HG02763 (cell line): Measurements from ENCODE around the gene TIMM10.
A peak's percentile ranks its signal among the peaks of the same experiment; 100 is the strongest.
"Not testable (repeated sequence)": the region's sequence is repeated elsewhere in the genome, so short reads cannot be mapped to it uniquely, and the experiment has no call there.

Source experiments
- ATAC-seq: cut with Tn5 transposase; IDR thresholded peaks from one replicate; pipeline ENCODE4 v1.9.1; 2021; ENCODE audit warnings: mild to moderate bottlenecking, moderate library complexity; ENCODE audit not compliant: unreplicated experiment

TIMM10 gene

DNA sequence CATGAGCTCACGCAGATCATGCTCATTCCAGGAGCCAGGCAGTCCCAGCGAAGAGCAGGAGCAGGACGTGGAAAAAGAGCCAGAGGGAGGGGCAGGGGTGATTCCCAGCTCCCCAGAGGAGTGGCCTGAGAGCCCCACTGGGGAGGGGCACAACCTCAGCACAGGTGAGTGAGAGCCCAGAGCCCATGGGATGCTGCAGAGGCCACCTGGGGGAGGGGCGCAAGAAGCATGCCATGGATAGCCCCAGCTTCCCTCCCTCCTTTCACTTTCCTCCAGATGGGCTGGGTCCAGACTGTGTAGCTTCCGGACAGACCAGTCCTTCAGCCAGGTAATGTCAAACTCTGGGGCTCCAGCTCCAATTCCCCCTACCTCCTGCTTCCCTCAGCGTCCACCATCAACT is 13.0 kb upstream of the TIMM10 start:
- no peak for ATAC-seq

DNA sequence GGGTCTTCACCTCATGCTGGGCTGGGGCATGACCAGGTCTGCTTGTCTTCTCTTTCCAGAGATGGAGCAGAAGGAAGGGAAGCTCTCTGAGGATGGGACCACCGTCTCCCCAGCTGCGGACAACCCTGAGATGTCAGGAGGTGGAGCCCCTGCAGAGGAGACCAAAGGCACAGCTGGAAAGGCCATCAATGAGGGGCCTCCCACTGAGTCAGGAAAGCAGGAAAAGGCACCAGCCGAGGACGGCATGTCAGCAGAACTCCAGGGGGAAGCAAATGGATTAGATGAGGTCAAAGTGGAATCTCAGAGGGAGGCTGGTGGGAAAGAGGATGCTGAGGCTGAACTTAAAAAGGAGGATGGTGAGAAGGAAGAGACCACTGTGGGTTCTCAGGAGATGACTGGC is 12.0 kb upstream of the TIMM10 start:
- no peak for ATAC-seq

GRCh38 chr11:57541169-57541568 is 10.6 kb upstream of the TIMM10 start:
- no peak for ATAC-seq

- no peak for ATAC-seq
Measured at GRCh38 chr11:57539342-57539741, 8.8 kb upstream of the TIMM10 start.

DNA sequence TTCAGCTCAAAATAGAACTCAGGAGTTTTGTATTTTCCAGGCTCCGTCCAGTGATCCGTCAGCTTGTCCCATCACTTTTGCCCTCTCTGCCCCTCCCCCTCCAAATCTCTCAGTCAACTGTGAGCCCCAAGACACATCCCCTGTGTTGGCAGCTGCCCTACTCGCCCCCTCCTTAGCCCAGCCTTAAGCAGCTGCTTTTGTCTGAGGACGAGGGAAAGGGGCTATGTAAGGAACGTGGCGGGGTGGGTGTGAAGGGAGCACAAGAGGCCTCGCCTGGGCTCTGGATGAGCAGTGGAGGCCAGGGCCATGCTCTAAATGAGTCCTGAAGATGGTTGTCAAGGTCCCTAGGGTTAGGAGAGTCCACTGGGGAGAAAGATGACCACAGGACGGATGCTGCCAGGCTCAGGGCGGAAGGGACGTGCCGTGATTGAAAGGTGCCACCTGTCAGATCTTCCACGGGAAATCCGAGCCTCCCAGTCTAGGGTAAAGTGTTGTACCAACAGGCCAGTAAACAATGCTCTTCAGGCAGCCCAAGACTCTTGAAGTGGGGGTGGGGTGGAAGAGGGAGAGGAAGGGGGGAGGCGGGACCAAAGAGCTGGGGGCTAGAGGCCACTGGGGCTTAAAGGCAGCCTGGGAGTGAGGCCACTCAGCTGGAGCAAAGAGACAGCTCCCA is 6.5 kb upstream of the TIMM10 start, which contains the start of gene SMTNL1:
SMTNL1 (plus strand) TSS at position 649 of the 673 bp plus-strand sequence. CDS start 5,048 bp downstream, outside the sequence.
- no peak for ATAC-seq

GRCh38 chr11:57534449-57534848 is 3.9 kb upstream of the TIMM10 start:
- ATAC-seq = not testable (repeated sequence)

DNA sequence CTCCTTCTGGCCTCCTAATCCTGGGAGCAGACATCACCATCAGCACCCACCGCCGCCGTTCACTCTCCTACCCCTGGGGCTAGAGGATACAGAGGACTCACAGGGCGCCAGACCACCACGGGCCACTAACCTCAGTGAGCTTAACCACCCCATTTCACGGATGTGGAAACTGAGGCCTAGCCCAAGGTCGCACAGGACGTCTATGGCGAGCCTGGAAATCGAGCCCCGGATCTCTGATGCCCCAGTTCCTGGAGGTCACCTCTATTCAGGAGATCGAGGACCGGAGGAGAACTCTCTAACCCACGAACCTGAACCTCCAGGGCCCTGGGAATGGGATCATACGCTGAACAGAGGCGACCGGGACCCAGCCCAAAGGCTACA is 349 bp downstream of the TIMM10 start:
- ATAC-seq = no peak

- no peak for ATAC-seq
Measured at GRCh38 chr11:57529012-57529411, 1.5 kb downstream of the TIMM10 start.

GRCh38 chr11:57527056-57527631 is 3.4 kb downstream of the TIMM10 start:
- ATAC-seq = no peak

GRCh38 chr11:57523419-57523818 is 7.1 kb downstream of the TIMM10 start:
- ATAC-seq = no peak

- no peak for ATAC-seq
Measured at GRCh38 chr11:57521116-57521515, 9.4 kb downstream of the TIMM10 start.

DNA sequence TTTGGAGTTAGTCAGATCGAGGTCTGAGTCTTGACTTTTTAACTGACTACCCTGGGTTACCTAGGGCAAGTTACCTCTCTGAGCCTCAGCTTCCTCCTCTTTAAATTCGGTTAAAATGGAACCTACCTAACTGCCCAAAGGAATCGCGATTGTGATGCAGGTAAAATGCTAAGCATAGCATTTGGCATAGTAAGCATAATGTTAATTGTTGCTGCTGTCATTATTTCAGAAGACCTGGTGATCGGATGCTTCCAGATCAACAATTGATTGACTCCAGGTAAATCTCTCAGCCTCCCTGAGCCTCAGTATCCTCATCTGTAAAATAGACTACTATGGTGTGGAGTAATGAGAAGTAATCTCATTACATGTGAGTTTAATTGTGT is 14.5 kb downstream of the TIMM10 start:
- ATAC-seq = no peak

DNA sequence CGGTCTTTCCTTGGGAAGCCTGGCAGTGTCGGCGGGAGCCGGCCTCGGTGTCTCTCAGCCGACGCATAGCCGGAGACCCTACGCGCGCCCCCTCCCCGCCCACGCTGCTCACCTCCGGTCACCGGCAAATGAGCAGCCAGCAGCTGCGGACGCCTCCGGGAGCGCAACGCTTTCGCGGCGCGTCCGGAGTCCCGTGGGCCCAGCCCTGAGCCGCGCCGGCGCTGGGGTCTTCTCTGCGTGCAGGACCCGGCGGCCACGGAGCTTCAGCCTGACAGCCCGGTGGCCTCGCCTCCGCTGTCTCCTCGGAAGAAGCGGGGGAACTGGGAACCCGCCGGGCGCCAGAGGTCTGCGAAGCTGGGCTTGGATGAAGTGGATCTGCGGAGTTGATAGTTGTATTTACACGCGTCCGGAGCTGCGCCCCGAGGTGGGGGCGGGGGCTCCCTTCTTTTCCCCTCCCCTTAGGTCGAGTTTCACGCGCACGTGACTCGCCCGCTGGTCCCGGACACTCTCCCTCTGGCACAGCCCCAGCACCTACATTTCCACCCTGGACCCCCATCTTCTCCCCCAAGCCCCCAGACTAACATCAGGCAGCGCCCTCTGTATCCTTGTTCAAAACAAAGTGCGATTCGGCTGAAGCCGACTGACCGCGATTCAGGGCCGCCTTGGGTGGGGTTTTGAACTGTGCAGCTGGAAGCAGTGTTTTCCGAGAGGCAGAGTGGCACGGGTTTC is 15.1 kb downstream of the TIMM10 start, which contains the start of gene SLC43A1:
SLC43A1 (minus strand) TSS at position 371 of the 729 bp plus-strand sequence. CDS start 1,591 bp downstream, outside the sequence.
- ATAC-seq = peak; percentile 45

GRCh38 chr11:57514538-57515331 is 15.8 kb downstream of the TIMM10 start:
- ATAC-seq = peak; percentile 36

GRCh38 chr11:57513911-57514537 is 16.5 kb downstream of the TIMM10 start:
- ATAC-seq = peak; percentile 36

- ATAC-seq = no peak
Measured at GRCh38 chr11:57513452-57513795, 17.1 kb downstream of the TIMM10 start.

DNA sequence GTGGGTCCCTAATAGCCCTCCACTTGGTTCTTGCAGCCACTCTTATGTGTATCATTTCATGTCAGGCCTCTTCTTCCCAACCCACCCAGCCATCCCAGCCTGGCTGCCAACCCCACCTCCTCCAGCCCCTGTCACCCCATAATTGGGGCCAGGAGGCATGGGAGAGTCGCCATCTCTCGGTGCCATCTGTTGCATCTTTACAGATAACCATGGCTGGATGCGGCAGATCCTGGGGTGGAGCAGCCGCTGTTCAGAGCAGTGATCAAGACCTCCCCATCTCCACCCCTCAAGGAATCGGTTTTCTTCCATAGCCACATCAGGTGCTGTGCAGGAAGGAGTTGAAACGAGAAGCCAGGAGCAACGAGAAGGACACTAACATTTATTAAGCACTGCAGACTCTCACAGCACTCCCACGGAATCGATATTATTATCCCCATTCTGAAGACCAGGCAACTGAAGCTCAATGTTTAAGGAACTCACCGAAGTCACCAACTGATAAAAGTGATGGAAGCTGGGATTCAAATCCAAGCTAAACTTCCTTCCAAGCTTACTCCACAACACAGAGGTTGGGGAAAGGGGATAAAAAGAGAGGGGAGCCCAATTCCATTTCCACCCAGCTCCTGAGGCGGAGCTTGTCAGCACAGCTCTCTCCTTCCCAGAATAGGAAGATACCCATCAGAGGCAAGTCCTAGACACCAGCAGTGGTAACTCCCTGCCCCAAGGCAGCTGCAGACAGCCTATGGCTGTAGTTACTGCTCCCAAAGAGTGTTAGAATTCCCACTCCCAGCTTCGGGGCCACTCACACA is 17.7 kb downstream of the TIMM10 start:
- no peak for ATAC-seq

- no peak for ATAC-seq
Measured at GRCh38 chr11:57511741-57512430, 18.7 kb downstream of the TIMM10 start.
